Spinal cord (tissue), 10 donors: ENCODE data around the gene STARD3NL. TPM values are rescaled to one million over a fixed set of nuclear protein-coding genes. Genes with fewer than 3 reads are reported as not detected.
A peak's percentile ranks its signal among the peaks of the same experiment; 100 is the strongest.
"Not testable (repeated sequence)": the region's sequence is repeated elsewhere in the genome, so short reads cannot be mapped to it uniquely, and the experiment has no call there.

Experiments used
- DNase-seq, 6 donors: peaks; one replicate each; pipeline versions ENCODE4 v3.0.0 to v3.0.0-alpha.2; 2013 to 2015; ENCODE audit warnings: low spot score in 6 of 6, low read depth in 4 of 6
- H3K27ac ChIP-seq: one replicate; pipeline ENCODE4 v1.5.1; 2013; ENCODE audit warnings: low read depth, low read length, control low read depth
- H3K27me3 ChIP-seq: one replicate; pipeline ENCODE4 v1.6.1; 2013; ENCODE audit warnings: low read length; ENCODE audit not compliant: control insufficient read depth, insufficient read depth
- H3K36me3 ChIP-seq: one replicate; pipeline ENCODE4 v1.6.1; 2013; ENCODE audit warnings: low read length; ENCODE audit not compliant: control insufficient read depth, insufficient read depth
- H3K4me1 ChIP-seq: one replicate; pipeline ENCODE4 v1.6.1; 2013; ENCODE audit warnings: low read length; ENCODE audit not compliant: control insufficient read depth, insufficient read depth
- H3K4me3 ChIP-seq: one replicate; pipeline ENCODE4 v1.5.1; 2013; ENCODE audit warnings: low read depth, low read length, control low read depth
- H3K9me3 ChIP-seq: one replicate; pipeline ENCODE4 v1.6.1; 2013; ENCODE audit warnings: low read length; ENCODE audit not compliant: control insufficient read depth, insufficient read depth
- WGBS: methylation state at CpG from one replicate; pipeline ENCODE4 v1.1.5; 2013; ENCODE audit warnings: missing lambda C conversion rate; ENCODE audit not compliant: insufficient coverage; 5-methylcytosine and 5-hydroxymethylcytosine counted together
- polyA plus RNA-seq, 2 donors: library from polyadenylated mRNA; unstranded; fragments of 120-200 nt; gene quantifications; one replicate each; pipeline ENCODE4 v1.2.1, GENCODE V29; 2013; ENCODE audit not compliant: insufficient read length in 2 of 2
- total RNA-seq, 2 donors: library from RNA; depleted of rRNA in 1 of 2; stranded (reverse); fragments of 120-200 nt in 1 of 2; fragments of >200 nt in 1 of 2; gene quantifications; one replicate each; pipeline versions ENCODE4 v1.2.3 to v1.2.4, GENCODE V29; 2013 to 2014
- donor health status: healthy.

The STARD3NL gene
- total and polyA plus RNA-seq, 4 donors, result 79.7 to 111 (median 97.9) TPM

DNA sequence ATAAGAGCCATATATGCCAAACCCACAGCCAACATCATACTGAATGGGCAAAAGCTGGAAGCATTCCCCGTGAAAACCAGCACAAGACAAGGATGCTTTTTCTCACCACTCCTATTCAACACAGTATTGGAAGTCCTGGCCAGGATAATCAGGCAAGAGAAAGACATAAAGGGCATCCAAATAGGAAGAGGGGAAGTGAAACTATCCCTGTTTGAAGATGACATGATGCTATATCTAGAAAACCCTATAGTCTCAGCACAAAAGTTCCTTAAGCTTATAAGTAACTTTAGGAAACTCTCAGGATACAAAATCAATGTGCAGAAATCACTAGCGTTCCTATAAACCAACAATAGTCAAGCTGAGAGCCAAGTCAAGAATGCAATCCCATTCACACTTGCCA lies 23.8 kb upstream of the STARD3NL start:
- Histone ChIP-seq H3K4me3 (no peak overlapping the region), H3K36me3 (no peaks in the 10 kb centered on the region), H3K27me3 (no peaks in the 10 kb centered on the region), H3K27ac (no peak overlapping the region), H3K4me1 (no peaks in the 10 kb centered on the region), H3K9me3 (no peaks in the 10 kb centered on the region)
- no CpG with 5 or more reads among the region's 2 CpGs for WGBS
- no peak for DNase-seq

DNA sequence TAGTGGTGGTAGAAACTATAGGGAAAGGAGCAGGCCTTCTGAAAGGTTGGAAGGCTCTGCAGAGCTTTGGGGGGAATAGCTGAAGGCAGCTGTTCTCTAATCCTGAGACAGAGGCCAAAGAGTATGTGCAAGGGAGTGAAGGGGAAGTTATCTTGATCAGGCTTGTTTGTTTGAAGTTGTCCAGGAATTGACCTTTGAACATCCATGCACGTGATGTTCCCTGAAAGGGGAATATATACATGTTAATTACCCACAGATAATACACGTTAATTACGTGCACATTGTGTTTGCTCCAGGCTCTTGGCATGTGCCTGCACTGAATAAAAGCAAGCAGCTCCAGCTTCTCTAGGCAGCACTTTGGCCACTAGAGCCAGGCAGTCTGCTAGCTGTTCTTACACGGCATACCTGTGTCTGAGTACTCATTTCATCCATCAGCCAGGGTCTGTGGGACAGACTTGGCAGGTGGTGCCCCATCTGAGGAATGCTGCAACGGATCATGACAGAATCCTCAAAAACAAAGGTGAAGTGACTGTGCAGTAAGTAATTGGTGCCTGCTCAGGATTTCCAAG lies 18.0 kb upstream of the STARD3NL start:
- no peak overlapping the region for H3K27ac ChIP-seq
- H3K4me1 ChIP-seq, result no peaks in the 10 kb centered on the region
- H3K27me3 ChIP-seq, result no peaks in the 10 kb centered on the region
- H3K36me3 ChIP-seq, result no peaks in the 10 kb centered on the region
- DNase-seq, result no peak
- H3K9me3 ChIP-seq, result no peaks in the 10 kb centered on the region
- WGBS, result 87% methylated on average over 3 of the region's 5 CpGs
- H3K4me3 ChIP-seq, result no peak overlapping the region

DNA sequence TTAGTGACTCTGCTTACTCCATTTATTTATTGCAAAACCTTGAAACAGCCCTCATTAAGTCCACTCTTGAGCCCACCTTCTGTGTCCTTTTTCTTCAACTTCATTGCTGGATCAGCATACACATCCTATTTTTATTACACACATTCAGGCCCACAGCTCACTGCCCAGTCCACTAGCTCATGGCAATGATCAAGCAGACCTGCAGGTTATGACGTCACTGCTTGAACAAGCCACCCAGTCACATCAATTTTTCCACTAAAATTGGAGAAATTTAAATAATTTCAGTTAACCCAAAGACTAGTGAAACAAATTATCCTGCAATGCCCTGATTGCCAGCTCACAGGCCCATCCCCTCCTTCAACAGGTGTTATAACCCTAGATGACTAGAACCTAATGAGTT lies 16.0 kb upstream of the STARD3NL start:
- DNase-seq, result no peak
- H3K36me3 ChIP-seq, result no peaks in the 10 kb centered on the region
- no peaks in the 10 kb centered on the region for H3K9me3 ChIP-seq
- WGBS, result 90% methylated on average over 1 of the region's 1 CpG
- H3K4me1 ChIP-seq, result no peaks in the 10 kb centered on the region
- no peak overlapping the region for H3K27ac ChIP-seq
- H3K27me3 ChIP-seq, result no peaks in the 10 kb centered on the region
- no peak overlapping the region for H3K4me3 ChIP-seq

DNA sequence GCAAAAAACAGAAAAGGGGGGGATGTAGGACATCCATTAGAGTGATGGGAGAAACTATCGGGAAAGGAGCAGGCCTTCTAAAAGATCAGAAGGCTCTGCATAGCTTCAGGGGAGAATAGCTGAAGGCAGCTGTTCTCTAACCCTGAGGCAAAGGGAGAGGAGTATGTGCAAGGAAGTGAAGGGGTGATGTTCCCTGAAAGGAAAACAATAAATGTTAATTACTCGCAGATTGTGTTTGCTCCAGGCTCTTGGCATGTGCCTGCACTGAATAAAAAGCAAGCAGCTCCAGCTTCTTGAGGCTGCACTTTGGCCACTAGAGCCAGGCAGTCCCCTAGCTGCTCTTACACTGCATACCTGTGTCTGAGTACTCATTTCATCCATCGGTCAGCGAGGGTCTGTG lies 14.4 kb upstream of the STARD3NL start:
- Histone ChIP-seq H3K27ac (no peak overlapping the region), H3K4me3 (no peak overlapping the region), H3K36me3 (no peaks in the 10 kb centered on the region), H3K9me3 (no peaks in the 10 kb centered on the region), H3K4me1 (no peaks in the 10 kb centered on the region), H3K27me3 (no peaks in the 10 kb centered on the region)
- no peak for DNase-seq
- WGBS, result 67% methylated on average over 2 of the region's 4 CpGs

DNA sequence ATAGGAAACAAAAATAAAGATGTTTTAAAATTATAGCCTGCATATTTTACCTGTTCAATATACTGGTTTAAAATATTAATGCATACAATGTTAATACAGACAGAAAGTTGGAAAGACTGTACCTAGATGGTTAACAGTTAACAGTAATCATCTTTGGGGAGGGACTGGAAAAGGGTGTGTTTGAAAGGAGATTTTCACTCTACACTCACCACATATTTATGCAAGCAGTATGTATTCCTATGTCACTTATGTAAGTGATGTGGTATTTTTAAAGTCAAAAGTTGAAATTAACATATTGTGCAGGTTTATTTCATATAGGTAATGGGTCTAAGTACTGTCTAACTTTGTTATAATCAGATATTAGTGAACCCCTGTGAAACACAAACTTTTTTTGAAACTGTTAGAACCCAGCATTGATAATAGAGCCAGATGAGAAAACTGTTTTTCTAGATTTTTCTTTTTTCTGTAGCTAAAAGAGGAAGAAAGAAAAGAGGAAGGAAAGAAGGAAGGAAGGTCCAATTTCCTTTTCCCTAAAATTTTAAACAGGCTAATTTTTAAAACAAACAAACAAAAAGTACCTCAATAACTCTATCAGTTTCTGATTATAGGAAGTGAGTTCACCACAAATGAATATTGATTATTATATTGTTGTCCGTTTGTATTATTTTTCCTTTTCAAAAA lies 9.0 kb upstream of the STARD3NL start:
- no peaks in the 10 kb centered on the region for H3K4me1 ChIP-seq
- H3K4me3 ChIP-seq, result no peak overlapping the region
- WGBS, result no CpG with 5 or more reads among the region's 1 CpG
- no peaks in the 10 kb centered on the region for H3K9me3 ChIP-seq
- H3K27me3 ChIP-seq, result no peaks in the 10 kb centered on the region
- H3K27ac ChIP-seq, result no peak overlapping the region
- no peak for DNase-seq
- no peaks in the 10 kb centered on the region for H3K36me3 ChIP-seq

DNA sequence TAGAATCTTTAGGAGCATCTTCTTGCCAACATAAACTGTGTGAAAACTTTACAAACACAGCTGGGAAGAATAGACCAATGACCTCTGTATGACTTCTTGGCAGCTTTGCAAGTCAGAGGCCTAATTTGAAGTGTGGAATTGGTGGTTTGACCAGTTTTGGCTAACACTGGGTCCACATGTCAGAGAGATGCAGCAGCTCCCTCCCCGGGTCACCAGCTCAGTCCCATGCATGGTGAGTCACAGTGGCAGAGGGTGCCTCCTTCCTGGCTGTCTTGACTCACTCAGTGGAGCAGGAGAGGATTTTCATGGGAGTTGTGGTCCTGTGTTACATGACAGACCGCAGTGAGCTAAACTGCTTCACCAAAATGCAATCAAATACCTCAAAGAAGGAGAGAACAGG lies 8.2 kb upstream of the STARD3NL start:
- Histone ChIP-seq H3K36me3 (no peaks in the 10 kb centered on the region), H3K27me3 (no peaks in the 10 kb centered on the region), H3K9me3 (no peaks in the 10 kb centered on the region), H3K27ac (no peak overlapping the region), H3K4me1 (no peaks in the 10 kb centered on the region), H3K4me3 (no peak overlapping the region)
- DNase-seq, result peak in 2 of 6 donors; percentile 6 to 62
- no CpG with 5 or more reads among the region's 2 CpGs for whole genome bisulfite sequencing

DNA sequence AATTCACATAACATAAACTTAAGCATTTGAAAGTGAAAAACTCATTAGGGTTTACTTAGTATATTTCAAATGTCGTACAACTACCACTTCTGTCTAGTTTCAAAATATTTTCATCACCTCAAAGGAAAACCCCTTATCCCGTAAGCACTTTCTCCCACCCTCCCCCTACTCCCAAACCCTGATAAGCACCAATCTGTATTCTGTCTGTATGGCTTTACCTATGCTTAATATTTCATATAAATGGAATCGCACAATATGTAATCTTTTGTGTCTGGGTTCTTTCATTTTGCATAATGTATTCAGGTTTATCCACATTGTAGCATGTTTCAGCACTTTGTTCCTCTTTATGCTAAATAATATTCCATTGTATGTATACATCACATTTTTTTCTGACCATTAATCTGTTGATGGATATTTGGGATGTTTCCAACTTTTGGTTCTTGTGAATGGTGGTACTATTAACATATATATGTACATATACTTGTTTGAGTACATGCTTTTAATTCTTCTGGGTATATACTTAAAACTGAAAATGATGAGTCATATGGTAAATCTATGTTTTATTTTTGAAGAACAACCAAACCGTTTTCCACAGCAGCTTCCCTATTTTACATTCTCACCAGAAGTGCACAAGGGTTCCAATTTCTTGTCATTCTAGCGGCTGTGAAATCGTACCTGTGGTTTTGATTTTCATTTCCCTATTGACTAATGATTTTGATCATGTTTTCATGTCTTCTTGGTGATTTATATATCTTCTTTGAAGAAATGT lies 6.2 kb upstream of the STARD3NL start:
- Histone ChIP-seq H3K27ac (no peak overlapping the region), H3K4me1 (no peaks in the 10 kb centered on the region), H3K9me3 (no peaks in the 10 kb centered on the region), H3K4me3 (no peak overlapping the region), H3K36me3 (no peaks in the 10 kb centered on the region), H3K27me3 (no peaks in the 10 kb centered on the region)
- no CpG with 5 or more reads among the region's 6 CpGs for WGBS
- DNase-seq, result no peak

DNA sequence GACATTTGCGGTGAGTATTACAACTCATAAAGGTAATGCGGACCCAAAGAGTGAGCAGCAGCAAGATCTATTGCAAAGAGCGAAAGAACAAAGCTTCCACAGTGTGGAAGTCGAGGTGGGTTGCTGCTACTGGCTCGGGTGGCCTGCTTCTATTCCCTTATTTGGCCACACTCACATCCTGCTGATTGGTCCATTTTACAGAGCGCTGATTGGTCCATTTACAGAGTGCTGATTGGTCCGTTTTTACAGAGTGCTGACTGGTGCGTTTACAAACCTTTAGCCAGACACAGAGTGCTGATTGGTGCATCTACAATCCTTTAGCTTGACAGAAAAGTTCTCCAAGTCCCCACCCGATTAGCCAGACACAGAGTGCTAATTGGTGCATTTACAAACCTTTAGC lies 2.5 kb upstream of the STARD3NL start:
- not testable (repeated sequence) for H3K4me3 ChIP-seq, H3K27ac ChIP-seq, H3K36me3 ChIP-seq, DNase-seq, H3K9me3 ChIP-seq, H3K27me3 ChIP-seq, H3K4me1 ChIP-seq
- WGBS, result 95% methylated on average over 7 of the region's 9 CpGs

DNA sequence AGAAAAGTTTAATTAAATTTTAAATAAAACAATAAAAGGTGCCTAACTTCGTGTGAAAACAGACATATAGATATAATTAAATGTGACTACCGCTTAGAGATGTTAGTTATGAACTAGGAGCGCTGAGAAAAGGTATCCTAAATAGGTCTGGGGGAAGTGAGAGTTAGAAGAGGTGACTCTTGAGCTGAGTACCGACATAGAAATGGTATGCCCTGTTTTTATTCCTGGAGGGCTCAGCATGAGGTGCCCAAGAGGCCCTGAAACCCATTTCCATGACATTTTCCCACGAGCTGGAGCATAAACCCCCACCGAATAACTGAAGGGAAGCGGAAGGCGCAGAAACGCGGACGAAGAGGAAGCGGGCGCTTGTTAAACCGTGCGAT lies 433 bp upstream of the STARD3NL start:
- no peak for DNase-seq
- Histone ChIP-seq H3K4me3 (peak overlapping the region; percentile 94), H3K36me3 (no peaks in the 10 kb centered on the region), H3K27ac (peak overlapping the region; percentile 96), H3K9me3 (no peaks in the 10 kb centered on the region), H3K4me1 (peaks cover 3% of the 10 kb centered on the region), H3K27me3 (no peaks in the 10 kb centered on the region)
- WGBS, result 4% methylated on average over 15 of the region's 15 CpGs
